Measurements from ENCODE around the gene AHNAK.
"Not testable (repeated sequence)": the region's sequence is repeated elsewhere in the genome, so short reads cannot be mapped to it uniquely, and the experiment has no call there.

The AHNAK gene, protein sequence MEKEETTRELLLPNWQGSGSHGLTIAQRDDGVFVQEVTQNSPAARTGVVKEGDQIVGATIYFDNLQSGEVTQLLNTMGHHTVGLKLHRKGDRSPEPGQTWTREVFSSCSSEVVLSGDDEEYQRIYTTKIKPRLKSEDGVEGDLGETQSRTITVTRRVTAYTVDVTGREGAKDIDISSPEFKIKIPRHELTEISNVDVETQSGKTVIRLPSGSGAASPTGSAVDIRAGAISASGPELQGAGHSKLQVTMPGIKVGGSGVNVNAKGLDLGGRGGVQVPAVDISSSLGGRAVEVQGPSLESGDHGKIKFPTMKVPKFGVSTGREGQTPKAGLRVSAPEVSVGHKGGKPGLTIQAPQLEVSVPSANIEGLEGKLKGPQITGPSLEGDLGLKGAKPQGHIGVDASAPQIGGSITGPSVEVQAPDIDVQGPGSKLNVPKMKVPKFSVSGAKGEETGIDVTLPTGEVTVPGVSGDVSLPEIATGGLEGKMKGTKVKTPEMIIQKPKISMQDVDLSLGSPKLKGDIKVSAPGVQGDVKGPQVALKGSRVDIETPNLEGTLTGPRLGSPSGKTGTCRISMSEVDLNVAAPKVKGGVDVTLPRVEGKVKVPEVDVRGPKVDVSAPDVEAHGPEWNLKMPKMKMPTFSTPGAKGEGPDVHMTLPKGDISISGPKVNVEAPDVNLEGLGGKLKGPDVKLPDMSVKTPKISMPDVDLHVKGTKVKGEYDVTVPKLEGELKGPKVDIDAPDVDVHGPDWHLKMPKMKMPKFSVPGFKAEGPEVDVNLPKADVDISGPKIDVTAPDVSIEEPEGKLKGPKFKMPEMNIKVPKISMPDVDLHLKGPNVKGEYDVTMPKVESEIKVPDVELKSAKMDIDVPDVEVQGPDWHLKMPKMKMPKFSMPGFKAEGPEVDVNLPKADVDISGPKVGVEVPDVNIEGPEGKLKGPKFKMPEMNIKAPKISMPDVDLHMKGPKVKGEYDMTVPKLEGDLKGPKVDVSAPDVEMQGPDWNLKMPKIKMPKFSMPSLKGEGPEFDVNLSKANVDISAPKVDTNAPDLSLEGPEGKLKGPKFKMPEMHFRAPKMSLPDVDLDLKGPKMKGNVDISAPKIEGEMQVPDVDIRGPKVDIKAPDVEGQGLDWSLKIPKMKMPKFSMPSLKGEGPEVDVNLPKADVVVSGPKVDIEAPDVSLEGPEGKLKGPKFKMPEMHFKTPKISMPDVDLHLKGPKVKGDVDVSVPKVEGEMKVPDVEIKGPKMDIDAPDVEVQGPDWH (N-terminal part only)

DNA sequence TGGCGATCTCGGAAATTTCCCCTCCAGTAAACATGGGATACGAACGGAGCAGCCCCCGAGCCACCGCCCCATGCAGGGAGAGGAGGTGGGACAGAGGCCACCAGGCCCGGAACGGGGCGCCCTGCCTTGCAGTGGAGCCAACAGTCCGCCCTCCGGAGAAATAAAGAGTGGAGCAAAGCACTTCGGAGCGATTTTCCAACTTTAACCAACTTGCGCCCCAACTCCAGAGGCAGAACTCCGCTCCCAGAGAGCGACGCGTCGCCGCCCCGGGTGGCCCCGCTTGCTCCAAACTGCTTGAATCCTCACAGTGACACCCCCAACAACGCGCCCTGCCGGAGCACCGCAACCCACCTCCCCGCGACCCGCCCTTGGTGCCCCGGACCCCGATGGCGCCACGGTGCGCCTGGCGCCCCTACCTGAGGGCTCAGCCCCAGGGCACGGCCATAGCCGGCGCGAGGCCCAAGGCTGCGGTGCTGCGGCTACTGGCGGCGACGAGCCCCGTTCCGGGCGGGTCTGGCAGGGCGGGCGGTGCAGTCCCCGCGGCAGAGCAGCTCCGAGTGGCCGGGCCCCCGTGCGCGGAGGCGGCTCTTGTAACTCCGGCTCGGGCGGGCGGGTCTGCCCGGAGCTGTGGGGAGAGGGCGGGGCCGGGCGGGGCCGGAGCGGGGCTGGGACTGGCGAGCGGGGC lies at the start of gene AHNAK:
Gene AHNAK (minus strand): TSS at position 563 of the 685 bp plus-strand sequence. CDS start 10,708 bp downstream, outside the sequence.
- no peak for DNase-seq

DNA sequence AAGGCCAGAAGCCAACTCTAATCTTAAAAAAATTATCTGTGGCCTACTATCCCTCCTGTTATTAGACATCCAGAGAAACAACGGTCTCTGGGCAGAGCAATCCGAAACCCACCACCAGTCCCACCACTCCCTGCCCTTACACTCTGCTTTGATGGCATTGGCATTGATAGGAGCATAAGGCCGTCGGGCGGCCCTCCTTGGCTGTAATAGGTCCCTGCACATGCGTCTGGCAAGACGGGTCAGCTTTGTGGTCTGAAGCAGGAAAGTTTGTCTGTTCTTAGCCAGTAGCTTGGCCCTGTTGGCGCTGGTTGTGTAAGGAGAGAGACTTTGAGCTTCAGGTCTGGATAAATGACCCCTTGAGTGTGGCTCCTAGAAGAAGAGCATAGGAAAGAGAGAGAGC lies 48.5 kb upstream of the AHNAK start:
- no peak for DNase-seq

DNA sequence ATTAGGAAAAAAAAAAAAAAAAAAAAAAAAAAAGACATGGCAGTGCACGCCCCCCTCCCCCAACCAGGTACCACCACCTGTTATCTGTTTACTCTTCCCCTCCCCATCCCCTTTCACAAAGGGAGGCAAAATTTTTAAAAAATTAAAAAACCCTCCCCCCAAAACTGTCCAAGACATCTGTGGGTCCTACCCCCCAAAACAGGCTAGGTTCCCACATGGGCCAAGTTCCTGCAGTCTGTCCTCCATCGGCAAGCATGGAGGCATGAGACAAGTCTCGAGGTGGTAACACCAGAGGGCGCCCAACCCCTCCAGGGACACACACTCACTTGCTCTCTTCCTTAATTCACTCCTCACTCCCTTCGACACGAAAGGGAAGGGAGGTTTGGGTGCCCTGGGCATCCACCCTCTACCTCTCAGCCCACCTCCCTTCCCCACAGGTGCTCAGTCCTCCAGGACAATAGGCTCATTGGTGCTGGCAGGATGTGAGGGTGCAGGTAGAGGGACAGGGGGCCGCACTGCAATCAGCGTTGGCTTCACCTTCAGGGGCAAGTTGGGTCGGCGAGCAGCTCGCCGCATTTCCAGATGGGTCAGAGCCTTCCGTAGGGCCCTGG lies 46.9 kb upstream of the AHNAK start:
- no peak for DNase-seq

DNA sequence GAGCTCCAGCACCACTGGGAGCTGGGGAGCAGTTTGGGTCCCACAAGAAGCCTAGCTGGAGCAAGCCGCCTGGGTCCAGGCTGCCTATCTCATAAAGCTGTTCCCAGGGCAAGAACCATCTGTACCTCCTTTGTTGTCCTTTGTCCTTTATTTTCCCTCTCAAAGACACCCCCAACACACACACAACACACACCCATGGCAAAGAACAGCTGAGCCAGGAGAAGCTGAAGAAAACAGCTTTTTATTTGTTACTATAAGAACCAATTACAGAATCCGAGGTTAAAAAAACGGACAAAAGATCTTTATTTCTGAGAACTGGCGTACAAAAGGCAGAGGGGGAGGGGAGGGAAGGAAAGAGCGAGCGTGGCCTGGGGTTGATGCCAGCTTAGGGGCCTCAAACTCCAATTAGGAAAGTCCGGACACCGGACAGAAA lies 46.4 kb upstream of the AHNAK start:
- DNase-seq: no peak

DNA sequence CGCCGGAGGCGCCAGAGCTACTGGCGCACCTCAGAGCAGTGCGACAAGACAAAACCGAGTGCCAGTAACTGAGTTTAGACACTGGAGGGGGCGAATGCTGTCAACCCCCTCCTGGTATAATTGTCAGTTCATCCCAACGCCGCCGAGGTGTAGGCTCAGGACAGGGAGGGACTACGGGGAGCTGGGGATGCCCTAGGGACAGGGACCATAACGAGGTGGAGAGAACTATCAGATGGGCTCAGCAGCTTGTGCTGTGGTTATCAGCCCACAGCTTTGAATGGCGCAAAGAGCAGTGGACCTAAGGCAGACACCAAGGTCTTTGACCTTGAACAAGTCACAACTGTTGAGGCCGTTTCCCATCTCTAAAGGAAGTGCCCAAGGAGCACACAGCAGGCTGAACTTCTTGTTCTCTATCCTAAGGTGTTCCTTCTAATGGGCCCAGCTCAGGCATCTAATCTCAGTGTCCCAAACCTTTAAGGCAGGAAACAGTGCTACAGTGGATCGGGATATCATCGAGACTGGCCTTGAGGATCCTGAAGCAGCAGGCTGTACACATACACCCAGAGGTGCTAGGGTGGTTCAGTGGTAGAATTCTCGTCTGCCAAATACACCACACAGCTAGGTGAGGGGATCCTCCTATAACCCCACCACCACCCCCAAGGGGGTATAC lies 45.7 kb upstream of the AHNAK start:
- no peak for DNase-seq

DNA sequence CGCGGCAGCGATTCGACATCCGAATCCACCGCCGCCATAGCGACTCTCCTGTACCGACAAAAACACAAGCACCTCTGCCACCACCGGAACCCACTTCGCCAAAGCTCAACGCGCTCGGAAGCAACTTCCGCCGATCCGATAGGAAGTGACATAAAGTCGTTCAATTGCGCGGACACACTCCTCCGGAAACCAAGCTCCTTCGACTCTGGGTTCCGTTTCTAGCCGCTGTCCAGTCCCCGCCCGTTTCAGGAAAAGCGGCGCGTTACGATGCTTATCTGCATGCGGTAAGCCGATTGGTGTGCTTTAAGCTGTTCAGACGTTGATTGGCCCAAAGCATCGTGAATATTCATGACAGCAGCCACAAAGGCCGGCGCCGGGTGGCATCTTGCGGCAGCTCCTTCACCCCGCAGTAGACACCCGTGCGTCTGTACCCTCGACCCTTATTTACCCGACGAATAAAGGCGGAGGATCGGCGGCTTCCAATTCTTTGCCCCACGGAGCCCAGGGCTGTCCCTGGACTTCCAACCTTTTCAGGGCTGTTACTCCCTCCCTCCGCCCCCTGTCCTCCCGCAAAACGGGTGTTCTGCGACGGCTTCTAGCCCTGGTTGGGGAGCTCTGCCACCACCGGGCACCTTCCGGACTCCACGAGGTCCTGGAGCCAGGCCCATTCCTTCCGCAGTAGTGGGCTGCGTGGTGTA lies 45.0 kb upstream of the AHNAK start, which contains the start of gene TUT1:
Gene TUT1 (minus strand): TSS at position 76 of the 698 bp plus-strand sequence. CDS start 38 bp downstream, at position 38.
- DNase-seq: peak; percentile 99

DNA sequence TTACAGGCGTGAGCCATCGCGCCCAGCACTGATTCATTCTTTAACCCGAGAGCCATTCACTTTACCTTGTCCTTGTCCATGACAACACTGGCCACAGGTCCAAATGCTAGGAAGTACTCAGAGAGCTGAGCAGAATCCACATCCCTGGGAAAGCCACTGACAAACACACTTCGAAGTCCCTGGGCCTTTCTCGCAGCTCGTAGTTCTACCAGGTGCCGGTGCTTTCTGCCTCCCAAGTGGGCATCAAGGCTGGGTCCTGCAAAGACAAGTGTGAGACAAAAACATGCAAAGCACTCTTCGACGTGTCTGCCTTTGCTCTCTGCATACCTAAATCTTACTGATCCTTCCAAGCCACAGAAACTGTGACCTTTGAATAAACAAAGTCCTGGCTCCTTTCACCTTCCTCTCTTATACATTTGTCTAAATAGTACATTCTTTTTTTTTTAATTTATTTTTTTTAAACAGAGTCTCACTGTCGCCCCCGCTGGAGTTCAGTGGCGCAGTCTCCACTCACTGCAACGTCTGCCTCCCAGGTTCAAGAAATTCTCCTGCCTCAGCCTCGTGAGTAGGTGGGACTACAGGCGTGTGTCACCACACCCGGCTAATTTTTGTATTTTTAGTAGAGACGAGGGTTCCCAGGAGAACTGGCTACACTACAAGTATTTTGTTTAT lies 42.5 kb upstream of the AHNAK start:
- DNase-seq: no peak

DNA sequence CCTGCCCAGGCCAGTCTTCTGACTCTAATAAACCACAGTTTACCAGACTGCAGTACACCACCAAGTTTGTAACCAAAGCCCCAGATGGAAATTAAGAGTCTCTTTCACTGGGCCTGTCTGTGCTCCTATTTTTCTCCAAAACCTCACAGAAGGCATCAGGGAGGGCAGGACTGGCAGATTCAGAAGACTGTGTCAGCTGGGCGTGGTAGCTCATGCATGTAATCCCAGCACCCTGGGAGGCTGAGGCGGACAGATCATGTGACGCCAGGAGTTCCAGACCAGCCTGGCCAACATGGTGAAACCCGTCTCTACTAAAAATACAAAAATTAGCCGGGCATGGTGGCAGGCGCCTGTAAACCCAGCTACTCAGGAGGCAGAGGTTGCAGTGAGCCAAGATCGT lies 38.8 kb upstream of the AHNAK start:
- DNase-seq: not testable (repeated sequence)

DNA sequence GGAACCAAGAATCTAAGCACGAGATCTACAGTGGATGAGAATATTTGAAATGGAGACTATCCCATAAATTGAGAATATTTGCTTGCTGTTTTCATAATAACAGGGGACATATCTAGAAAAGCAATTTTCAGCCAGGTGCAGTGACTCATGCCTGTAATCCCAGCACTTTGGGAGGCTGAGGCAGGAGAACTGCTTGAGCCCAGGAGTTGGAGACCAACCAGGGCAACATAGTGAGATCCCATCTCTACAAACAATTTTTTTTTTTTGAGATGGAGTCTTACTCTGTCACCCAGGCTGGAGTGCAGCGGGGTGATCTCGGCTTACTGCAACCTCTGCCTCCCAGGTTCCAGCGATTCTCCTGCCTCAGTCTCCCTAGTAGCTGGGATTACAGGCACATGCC lies 35.1 kb upstream of the AHNAK start:
- DNase-seq: not testable (repeated sequence)

DNA sequence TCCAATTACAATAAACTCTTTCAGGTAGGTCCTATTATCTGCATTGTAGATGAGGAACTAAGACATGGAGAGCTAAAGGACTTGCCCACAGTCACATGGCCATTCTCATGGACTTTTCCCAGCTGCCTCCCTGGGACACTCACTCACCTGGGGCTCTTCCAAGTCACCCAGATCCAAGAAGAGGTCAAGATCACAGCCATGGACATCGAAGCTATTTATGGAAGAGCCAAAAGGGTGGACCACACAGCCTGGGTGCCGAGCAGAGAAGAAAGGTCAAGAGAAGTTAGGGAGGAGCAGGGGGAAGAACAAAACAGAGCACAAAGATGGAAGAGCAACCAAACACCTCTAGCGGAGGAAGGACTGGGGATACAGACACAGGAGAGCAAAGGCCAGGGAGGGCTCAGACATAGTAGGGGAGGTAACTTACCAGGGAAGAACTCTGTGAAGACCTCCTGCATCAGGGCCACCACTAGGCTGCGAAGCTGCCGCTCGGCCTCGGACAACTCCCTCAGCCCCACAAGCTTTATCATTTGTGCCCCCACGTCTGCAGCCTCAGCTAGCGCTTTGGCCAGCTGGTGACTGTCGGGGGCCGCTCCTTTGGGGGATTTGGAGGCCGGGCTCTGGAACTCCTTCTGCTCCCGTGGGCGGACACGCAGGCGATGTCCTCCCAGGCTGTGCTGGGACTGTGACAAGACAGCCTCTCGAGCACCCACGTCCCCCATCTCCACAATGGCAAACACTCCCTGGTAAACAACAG lies 34.5 kb upstream of the AHNAK start:
- DNase-seq: no peak

DNA sequence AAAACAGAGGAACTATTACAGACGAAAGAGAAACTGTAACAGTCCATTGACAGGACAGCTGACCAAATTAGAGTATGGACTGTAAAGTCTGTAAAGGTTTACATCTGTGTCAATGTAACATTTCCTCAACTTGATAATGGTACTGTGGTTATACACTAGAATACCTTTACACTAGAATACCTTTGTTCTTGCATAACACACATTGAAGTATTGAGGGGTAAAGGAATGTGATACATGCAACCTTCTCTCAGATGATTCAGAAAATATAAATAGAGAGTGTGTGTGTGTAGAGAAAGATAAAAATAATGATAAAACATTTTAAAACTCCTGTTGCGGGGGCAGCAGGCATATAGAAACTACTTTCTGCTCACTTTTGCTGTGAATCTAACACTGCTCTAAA lies 32.6 kb upstream of the AHNAK start:
- DNase-seq: no peak

DNA sequence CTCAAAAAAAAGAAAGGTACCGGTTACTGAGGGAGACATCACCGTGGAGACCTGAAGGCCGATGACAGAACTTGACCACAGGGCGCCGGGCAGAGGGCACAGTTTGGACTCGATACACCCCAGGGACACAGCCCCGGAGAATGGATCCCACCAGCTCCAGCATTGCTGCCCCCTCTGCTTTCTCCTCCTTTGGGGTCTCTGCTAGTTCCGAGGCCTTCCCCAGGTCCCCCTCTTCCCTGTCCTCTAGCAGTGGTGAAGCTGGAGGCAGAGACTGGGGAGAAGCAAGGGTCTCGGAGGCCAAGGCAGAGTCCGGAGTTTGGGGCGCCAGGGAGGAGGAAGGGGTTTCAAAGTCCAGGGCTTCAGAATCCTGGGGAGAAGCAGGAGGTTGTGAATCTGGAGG lies 31.9 kb upstream of the AHNAK start:
- DNase-seq: no peak

DNA sequence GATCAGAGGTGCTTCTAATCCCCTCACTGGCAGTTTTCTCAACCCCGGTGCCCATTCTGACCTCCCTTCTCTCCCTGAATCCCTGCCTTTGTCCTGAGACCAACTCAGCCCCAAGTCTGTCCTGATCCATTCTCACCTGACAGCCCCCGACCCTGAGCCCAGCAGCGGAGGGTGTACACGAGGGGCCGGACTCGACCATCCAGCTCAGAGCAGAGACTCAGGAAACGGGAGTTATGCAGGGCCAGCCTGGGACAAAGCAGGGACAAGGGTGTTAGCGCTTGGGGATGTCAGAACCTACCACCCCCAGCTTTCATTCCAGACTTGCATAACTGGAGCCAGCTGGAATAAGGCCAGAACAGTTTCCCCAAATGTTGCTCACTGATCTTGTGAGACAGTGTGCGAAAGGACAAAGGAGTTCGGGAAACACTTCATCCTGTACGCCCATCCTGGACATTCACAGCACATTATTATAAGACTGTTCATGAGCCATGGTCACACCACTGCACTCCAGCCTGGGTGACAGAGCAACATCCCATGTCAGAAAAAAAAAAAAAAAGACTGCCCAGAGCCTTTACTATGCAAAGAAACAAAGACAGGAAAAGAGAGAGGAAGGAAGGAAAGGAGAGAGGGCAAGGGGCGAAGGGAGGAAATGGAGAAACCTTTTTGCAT lies 30.6 kb upstream of the AHNAK start:
- DNase-seq: no peak

DNA sequence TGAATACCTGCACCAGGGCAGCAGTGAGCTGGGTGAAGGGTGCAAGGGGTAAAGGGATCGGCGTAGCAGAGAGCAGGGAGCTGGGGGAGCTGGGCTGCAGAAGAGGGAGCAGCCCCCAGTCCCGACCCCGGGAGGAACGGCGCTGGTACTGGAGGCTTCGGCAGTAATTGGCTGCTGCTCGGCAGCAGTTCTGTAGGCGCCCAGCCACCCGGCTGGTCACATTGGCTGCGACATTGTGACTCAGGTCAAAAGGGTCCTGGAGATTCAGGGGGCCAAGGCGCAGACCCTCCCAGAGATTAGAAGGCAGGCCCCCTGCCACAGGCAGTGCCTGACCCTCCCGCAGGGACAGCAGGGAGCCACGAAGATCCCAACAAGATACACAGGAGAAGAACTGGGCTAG lies 29.2 kb upstream of the AHNAK start:
- DNase-seq: no peak

DNA sequence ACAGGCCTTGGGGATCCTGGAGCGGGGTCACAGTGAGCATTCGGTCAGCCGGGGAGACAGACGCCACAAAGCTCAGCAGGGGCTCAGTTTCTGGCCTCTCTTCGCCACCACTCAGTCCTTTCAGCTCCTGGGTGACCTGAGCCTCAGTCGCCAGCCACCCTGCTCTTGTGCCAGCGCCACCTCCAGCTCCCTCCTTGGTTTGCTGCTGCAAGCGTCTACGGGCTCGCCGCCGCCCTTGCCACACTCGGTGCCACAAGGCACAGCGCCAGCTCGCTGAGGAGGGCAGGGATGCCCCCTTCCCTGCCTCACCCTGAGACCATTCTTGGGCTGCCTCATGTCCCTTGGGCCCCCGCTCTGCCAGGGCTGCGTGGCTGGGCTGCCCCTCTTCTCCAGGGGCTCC lies 28.6 kb upstream of the AHNAK start:
- DNase-seq: no peak

DNA sequence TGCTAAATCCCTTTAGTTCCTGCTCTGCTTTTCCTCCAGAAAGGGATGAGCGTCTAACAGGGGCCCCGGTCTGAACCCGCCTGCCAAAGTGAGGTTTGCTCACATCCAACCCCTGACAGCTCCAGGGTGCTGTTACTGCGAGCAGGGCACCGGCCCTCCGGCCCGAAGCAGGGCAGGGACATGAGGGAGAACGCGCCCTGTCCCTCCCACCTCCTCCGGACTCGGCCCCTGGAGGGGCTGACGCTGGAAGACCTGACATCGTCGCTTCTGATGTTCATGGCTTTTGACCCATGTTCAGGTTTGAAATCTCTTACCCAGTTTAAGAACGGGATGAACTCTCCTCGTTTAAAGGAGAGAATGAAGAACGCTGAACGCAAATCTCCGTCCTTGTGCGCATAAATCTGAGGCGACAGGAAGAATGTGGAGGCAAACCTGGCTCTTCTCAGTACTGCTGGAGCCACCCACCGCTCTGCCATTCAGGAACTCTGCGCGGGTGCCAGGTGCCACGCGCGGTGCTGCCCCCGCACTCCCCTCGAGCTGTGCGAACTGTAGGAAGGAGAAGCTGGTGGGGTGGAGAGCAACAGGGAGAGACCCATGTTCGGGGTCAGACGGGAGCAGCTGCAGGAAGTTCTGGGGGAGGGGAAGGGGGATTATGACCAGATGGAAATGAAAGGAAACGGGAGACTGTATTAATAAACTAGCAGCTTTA lies 27.9 kb upstream of the AHNAK start:
- DNase-seq: no peak

DNA sequence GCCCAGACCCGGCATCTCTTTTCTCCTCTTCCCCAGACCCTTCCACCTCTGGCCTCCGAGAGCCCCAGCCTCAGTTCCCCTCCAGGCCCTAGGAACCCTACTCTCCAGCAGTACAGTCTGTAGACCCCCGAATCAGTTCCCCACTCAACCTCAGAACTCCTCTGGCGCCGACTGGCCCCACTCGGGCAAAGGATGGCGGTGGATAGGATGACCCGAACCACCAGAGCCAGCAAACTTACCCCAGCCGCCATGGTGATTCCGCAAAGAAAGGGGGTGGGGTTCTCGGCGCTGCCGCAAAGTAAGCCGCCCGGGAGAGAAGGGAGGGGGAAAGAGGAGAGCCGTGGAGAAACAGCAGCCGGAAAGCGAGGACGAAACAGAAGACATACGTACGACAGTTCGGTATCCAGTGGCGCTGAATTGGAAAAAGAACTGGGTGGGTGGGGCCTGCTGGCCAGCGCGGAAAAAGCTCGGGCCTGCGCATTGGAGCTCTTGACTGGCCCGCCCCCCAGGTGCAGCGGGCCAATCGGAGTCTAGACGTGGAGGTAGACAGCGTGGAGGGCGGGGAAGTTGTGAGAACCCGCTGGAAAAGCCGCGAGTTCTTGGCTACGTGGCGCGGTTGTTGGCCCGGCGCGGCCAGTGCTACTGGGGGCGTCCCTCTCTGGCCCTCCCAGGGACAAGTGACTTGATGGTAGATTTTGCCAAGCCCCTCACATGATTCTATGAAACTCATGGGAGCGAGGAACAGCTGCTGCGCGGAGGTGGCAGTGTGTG lies 27.2 kb upstream of the AHNAK start, which contains the start of gene EEF1G:
Gene EEF1G (minus strand): TSS at position 300 of the 771 bp plus-strand sequence. CDS start 49 bp downstream, at position 251.
- peak; percentile 99 for DNase-seq

Measured in NCI-H1417 treated with DMSO at 0.1 percent for 48 hours (cell line).